Measurements from ENCODE around the gene ZNF292.
"Not testable (repeated sequence)": the region's sequence is repeated elsewhere in the genome, so short reads cannot be mapped to it uniquely, and the experiment has no call there.

The ZNF292 gene

GRCh38 chr6:87214831-87215230 is 59.5 kb downstream of the ZNF292 start:
- no peak for FAIRE-seq

DNA sequence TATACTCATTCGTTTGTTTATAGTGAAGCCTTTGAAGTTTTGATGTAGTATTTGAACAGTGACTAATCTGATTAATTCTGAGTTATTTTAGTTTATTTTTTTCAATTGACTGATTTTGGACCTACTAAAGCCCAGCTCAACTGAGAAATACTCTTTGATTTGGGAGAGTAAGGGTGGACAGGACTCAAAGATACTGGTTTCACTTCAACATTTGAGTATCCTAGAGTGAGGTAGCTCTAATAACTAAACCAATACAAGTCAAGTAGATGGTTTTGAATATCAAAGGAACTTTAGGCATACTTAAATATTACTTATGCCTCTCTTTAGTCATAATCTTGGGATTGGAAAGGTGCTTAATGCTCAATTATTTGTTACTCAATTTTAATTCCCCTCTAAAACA is 65.6 kb downstream of the ZNF292 start:
- no peak for FAIRE-seq

DNA sequence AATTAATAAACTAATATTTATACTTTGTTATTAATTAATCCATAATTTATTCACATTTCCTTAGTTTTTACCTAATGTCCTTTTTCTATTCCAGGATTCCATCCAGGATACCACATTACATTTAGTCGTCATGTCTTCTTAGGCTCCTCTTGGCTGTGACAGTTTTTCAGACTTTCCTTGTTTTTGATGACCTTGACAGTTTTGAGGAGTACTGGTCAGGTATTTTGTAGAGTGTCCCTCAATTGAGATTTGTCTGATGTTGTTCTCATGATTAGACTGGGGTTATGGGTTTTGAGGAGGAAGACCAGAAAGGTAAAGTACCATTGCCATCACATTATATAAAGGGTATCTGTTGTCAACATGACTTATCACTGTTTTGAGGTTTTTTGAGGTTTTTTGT is 67.3 kb downstream of the ZNF292 start:
- no peak for FAIRE-seq

GRCh38 chr6:87224971-87225370 is 69.6 kb downstream of the ZNF292 start:
- no peak for FAIRE-seq

DNA sequence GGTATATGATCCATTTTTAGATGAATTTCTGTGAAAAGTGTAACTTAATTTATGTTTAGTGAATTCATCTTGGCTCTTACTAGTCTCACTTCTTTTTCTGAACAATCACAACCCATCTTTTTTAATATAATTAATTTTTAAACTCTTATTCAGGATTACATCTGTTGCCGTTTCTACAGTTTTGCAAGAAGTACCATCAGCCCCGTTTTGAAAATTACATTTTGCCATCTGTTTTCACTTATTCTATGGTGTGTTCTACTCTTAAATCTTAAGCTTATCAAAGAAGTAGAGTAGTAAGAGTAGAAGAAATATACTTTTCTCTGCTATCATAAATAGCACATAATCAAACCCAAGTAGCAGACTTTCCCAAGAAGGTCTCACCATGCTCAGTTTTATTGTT is 70.1 kb downstream of the ZNF292 start:
- FAIRE-seq, result no peak

DNA sequence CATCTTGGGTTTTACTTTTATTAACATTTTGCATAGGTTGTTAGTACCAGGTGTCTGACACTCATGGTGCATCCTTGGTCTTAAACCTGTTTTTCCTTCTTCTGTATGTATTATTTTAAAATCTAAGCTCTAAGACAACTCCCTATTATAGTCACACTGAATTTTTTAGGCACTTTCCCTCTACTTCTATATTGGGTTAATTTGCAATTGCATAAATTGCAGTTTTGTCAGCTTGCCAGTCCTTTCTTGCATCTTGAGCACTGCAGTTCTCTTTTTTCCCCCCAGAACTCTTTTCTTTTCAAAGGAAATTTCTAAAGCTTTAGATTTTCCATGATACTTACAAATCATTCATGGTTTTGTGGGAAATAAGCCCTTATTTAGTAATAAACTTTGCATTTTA is 70.6 kb downstream of the ZNF292 start:
- FAIRE-seq, result no peak

DNA sequence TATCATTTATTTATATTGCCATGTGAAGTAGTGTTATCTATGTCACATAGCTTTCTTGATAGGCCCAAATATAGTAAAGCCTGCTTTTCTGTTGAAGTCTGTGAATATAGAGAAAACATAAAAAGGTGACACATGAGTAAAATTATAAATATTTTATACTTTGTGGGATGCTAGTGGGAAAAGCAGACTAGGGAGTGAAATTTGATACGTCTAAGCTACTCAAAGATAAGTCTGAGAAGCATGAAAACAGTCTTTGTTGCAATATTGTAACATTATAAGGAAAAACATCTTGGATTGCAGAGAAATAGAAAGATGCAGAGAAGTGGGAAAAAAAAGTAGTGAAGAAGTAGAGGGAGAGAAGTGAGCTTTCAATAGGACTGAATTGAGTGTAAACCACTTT is 75.4 kb downstream of the ZNF292 start:
- FAIRE-seq, result no peak

DNA sequence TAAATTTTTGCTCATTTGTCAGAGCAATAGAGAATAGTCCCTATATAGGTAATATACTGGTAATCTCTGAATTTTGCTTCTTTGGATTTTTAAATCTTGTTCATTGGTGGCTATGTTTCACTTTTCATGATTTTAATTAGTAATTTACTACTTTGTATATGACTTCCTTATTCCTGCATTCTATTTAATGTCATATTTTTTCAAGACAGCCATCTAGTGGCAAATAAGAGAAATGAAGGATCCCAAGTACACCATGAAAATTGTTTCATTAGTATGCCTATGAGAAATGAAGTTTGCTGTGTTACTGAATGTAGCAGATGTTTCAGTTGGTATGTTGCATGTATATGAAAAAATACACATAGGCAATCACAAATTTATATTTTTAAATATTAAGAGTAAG is 82.4 kb downstream of the ZNF292 start:
- no peak for FAIRE-seq

DNA sequence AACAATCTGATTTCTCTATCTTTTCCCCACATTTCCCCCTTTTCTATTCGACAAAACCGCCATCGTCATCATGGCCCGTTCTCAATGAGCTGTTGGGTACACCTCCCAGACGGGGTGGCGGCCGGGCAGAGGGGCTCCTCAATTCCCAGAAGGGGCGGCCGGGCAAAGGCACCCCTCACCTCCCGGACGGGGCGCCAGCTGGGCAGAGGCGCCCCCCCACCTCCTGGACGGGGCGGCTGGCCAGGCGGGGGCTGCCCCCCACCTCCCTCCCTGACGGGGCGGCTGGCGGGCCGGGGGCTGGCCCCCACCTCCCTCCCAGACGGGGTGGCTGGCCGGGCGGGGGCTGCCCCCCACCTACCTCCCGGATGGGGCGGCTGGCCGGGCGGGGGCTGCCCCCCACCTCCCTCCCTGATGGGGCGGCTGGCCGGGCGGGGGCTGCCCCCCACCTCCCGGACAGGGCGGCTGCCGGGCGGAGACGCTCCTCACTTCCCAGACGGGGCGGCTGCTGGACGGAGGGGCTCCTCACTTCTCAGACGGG is 83.8 kb downstream of the ZNF292 start:
- not testable (repeated sequence) for FAIRE-seq

- FAIRE-seq, result no peak
Measured at GRCh38 chr6:87241304-87241703, 85.9 kb downstream of the ZNF292 start.

DNA sequence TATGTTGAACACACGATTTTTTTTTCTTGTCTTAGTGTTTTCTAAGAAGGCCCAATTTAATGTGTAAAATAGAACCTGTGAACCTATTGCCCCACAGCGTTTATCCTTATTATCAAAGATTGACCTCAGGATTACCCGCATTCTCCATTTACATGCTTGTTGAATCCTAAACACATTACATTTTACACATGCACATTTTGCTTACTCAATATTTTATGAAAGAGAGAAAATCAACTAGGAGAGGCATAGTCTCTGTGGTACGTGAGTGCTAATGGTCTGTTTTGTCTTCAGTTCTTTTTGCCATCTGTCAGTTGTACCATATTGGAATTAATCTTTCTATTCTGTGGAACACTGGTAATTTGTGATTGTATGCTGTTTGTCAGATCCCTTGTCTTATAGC is 86.9 kb downstream of the ZNF292 start:
- no peak for FAIRE-seq

DNA sequence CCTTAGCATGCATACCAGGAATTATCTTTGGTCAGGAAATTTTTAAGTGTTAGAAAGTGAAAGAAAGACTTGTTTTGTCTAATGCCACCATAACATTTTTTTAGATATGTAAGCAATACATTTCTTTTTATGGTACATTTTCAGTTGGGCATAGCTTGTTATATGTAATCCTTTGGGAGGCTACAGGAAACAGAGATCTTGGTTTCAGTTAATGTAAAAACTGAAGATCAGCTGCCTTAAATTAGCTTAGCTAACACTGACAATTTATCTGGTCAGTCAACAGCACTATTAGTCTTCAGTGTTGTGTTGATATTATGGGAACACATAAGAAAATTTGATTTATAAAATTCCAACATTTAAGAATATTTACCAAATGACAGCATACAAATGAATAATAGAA is 88.4 kb downstream of the ZNF292 start:
- FAIRE-seq, result no peak

DNA sequence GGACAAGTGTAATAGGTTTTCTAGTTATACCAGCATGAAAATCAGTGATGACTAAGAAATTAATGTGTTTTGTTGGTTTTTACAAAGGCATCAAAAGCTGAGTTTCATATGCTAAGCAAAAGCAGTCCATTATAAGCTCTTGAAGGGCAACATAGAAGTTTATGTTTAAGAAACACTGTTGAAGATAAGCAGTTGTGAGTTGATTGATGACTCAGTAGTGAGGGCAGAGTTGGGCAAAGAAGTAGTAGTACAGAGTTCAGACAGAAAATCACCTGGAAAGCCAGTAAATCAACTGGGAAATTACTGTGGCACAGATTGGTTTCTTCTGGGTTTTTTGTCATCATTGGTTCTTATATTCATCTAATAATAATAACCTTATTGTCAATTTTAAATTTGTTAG is 89.0 kb downstream of the ZNF292 start:
- no peak for FAIRE-seq

GRCh38 chr6:87250019-87250418 is 94.7 kb downstream of the ZNF292 start:
- FAIRE-seq, result no peak

DNA sequence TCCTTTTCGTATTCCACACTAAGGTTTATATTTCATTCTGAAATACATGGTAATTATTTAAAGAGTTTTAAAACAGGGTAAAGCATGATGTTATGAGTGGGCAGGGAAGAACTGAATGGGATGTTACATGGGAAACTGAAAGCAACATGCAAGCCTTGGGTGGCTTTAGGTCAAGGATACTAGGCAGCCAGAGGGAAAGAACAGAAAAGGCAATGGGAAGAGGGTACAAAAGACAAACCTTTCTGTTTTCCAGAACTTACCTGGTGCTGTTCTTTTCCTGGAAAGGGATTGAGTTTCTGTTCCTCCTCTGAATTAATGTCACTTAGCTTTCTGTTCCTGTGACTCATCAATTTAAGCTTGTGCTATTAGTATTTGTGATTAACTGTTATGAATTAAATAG is 95.9 kb downstream of the ZNF292 start:
- no peak for FAIRE-seq

GRCh38 chr6:87251725-87252124 is 96.4 kb downstream of the ZNF292 start:
- no peak for FAIRE-seq

DNA sequence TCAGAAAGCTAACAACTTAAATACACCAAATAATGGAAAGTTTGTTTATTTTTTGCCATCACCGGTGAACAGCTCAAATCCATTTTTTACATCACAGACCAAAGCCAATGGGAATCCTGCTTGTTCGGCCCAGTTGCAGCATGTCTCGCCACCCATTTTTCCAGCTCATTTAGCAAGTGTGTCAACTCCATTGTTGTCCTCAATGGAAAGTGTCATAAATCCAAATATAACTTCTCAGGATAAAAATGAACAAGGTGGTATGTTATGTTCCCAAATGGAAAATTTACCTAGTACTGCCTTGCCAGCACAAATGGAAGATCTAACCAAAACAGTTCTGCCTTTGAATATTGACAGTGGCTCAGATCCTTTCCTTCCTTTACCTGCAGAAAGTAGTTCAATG is 101.7 kb downstream of the ZNF292 start:
- no peak for FAIRE-seq

DNA sequence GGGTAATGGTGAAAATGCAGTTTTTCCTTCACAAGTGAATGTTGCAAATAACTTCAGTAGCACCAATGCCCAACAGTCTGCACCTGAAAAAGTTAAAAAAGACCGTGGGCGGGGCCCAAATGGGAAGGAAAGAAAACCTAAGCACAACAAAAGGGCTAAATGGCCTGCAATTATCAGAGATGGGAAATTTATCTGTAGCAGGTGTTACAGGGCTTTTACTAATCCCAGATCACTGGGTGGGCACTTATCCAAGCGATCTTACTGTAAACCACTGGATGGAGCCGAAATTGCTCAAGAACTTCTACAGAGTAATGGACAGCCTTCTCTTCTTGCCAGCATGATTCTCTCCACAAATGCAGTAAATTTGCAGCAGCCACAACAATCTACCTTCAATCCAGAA is 102.2 kb downstream of the ZNF292 start:
- no peak for FAIRE-seq

- FAIRE-seq, result no peak
Measured at GRCh38 chr6:87257975-87258374, 102.6 kb downstream of the ZNF292 start.

GRCh38 chr6:87259791-87260190 is 104.4 kb downstream of the ZNF292 start:
- FAIRE-seq, result no peak

GRCh38 chr6:87261534-87261933 is 106.2 kb downstream of the ZNF292 start:
- no peak for FAIRE-seq

DNA sequence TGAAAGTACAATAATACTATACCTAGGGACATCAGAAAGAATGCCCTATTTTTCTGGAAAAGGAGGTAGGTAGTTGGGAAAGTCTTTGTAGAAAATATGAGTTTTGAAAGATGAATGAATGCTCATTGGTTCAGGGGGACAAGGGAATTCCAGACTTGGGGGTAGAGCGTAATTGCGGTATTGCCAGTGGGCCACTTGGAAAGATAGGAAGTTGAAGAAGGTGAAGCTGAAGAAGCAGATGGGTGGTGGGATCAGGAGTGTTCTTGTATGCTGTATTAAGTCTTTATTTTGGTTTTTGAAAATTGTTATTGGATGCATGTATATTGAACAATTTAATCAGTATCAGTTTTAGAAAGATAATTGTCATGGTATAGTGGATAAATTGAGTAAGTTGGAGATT is 109.1 kb downstream of the ZNF292 start:
- no peak for FAIRE-seq

GRCh38 chr6:87274660-87275274 is 119.4 kb downstream of the ZNF292 start:
- no peak for FAIRE-seq

DNA sequence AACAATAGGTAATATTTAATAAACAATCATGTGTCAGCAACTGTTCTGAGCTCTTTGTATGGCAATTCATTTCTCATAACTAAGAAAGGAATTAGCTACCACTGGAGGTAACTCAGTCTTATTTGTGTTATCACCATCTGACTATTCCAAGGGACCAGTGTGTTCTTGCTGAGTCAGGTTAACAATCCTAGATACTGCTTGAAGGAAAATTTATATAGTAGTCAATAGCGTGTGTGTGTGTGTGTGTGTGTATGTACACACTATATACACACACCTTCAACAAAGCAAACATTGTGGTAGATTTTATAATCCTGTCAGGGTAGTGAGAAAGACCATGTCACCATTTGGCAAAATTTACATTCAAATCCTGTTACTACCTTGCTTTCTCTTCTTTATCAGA is 121.3 kb downstream of the ZNF292 start:
- FAIRE-seq, result no peak

DNA sequence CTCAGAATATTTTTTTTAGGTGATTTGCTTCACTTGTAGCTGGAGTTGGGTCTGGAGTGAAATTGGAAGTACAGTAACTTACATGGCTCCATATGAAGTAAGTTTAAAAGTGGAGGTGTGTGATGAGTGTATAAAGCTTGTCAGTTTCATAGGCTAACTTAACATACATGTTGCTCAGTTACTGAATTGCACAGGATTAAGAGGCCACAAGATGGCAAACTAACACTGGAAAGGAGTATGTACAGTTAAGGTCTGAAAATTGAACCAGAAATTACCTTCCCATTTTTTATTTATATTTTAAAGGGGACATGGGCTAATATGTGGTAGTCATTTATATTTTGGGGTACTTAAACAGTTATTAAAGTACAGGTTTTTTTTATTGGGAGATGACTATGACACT is 121.8 kb downstream of the ZNF292 start:
- FAIRE-seq, result no peak
